ENCODE data around the gene PDE4D. TPM values are rescaled to one million over a fixed set of nuclear protein-coding genes. Genes with fewer than 3 reads are reported as not detected.

Gene PDE4D
- total RNA-seq, 1 experiment from 2014 or later: 6.5 TPM

DNA sequence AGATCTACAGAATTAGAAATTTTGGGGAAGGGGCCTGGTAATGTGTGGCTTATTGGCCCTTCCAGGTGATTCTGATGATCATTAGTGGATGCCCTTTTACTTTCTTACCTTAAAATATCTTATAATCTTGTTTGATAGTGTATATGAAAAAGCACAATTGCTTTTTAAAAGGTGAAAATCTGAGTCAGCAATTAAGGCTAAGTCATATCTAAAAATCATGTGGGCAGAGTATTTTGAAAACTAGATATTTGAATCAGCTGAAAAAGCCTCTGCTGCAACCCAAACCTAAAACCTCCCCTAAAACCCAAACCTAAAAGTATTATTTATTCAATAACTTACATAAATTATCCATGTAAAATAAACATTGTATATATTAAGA lies 359.8 kb downstream of the PDE4D start:
- Histone ChIP-seq H3K27me3 (replicated peaks; ENCODE audit: insufficient read depth, low read depth, low read length, poor library complexity) (no peaks in the 10 kb centered on the region), H3K4me3 (ENCODE audit: low read depth, low read length, poor library complexity, severe bottlenecking) (no peak overlapping the region), H3K9me3 (ENCODE audit: low read depth, low read length, poor library complexity, severe bottlenecking) (no peaks in the 10 kb centered on the region), H3K4me1 (ENCODE audit: insufficient read depth, low read length, poor library complexity, severe bottlenecking) (no peaks in the 10 kb centered on the region), H3K36me3 (ENCODE audit: insufficient read depth, low read length, poor library complexity, severe bottlenecking) (no peaks in the 10 kb centered on the region), H3K27ac (ENCODE audit: low read depth, low read length, poor library complexity, severe bottlenecking) (no peak overlapping the region)
- POLR2A ChIA-PET (ENCODE audit: low non-redundant PET): no interaction called here
- DNase-seq (ENCODE audit: low spot score): no peak
- CTCF ChIA-PET: no interaction called here
- no peak for TF ChIP-seq EZH2 (IDR thresholded peaks at IDR 0.05; ENCODE audit: borderline replicate concordance, low read depth, low read length, poor library complexity, severe bottlenecking)
- TF ChIP-seq, protein P1, sequence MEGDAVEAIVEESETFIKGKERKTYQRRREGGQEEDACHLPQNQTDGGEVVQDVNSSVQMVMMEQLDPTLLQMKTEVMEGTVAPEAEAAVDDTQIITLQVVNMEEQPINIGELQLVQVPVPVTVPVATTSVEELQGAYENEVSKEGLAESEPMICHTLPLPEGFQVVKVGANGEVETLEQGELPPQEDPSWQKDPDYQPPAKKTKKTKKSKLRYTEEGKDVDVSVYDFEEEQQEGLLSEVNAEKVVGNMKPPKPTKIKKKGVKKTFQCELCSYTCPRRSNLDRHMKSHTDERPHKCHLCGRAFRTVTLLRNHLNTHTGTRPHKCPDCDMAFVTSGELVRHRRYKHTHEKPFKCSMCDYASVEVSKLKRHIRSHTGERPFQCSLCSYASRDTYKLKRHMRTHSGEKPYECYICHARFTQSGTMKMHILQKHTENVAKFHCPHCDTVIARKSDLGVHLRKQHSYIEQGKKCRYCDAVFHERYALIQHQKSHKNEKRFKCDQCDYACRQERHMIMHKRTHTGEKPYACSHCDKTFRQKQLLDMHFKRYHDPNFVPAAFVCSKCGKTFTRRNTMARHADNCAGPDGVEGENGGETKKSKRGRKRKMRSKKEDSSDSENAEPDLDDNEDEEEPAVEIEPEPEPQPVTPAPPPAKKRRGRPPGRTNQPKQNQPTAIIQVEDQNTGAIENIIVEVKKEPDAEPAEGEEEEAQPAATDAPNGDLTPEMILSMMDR (conservative IDR thresholded peaks at IDR 0.05; ENCODE audit: low read depth, low read length): no peak
- intact Hi-C loops (cut with micrococcal nuclease; ENCODE audit: unreplicated experiment): no loop called here
- no TSS peak for BruUV-seq (replicated peaks)

DNA sequence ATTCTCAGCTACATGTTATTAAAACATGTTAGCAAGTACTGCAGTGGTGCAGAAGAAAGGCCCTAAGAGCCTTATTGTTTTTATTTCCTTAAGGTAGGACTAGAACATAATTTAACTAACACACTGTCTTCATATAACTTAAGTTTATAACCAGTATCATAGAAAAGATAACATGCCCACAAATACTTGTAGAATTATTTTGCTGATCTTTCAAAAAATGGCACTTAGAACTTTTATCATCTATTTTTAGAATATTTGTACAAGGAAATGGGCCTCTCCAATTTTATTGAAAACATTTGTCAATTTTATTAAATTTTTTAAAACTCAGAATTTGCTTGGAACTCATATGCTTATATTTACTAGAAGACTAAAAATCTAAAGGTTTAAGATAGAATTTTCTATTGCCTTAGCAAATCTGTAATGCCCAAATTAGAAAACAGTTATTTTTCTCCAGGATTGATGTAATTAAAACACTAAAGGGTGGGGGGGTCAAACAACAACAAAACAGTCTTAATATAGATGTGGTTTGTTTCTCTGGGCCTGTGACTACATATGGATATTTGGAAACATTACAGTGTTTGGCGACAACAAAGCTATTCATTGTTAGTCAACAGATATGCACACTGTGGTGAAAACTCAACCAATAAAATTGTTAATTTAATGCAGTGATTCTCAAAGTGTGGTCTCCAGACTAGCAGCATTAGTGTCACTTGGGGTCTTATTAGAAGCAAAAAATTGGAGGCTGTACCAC lies 360.4 kb downstream of the PDE4D start:
- no peaks in the 10 kb centered on the region for H3K27me3 ChIP-seq (replicated peaks; ENCODE audit: insufficient read depth, low read depth, low read length, poor library complexity)
- no peak for DNase-seq (ENCODE audit: low spot score)
- intact Hi-C loops (cut with micrococcal nuclease; ENCODE audit: unreplicated experiment): no loop called here
- no peaks in the 10 kb centered on the region for H3K4me1 ChIP-seq (ENCODE audit: insufficient read depth, low read length, poor library complexity, severe bottlenecking)
- H3K9me3 ChIP-seq (ENCODE audit: low read depth, low read length, poor library complexity, severe bottlenecking): no peaks in the 10 kb centered on the region
- no peak overlapping the region for H3K27ac ChIP-seq (ENCODE audit: low read depth, low read length, poor library complexity, severe bottlenecking)
- no peak overlapping the region for H3K4me3 ChIP-seq (ENCODE audit: low read depth, low read length, poor library complexity, severe bottlenecking)
- no TSS peak for BruUV-seq (replicated peaks)
- POLR2A ChIA-PET (ENCODE audit: low non-redundant PET): no interaction called here
- no peaks in the 10 kb centered on the region for H3K36me3 ChIP-seq (ENCODE audit: insufficient read depth, low read length, poor library complexity, severe bottlenecking)
- CTCF ChIA-PET: no interaction called here
- TF ChIP-seq, protein P1 (conservative IDR thresholded peaks at IDR 0.05; ENCODE audit: low read depth, low read length): no peak
- no peak for TF ChIP-seq EZH2 (IDR thresholded peaks at IDR 0.05; ENCODE audit: borderline replicate concordance, low read depth, low read length, poor library complexity, severe bottlenecking)

DNA sequence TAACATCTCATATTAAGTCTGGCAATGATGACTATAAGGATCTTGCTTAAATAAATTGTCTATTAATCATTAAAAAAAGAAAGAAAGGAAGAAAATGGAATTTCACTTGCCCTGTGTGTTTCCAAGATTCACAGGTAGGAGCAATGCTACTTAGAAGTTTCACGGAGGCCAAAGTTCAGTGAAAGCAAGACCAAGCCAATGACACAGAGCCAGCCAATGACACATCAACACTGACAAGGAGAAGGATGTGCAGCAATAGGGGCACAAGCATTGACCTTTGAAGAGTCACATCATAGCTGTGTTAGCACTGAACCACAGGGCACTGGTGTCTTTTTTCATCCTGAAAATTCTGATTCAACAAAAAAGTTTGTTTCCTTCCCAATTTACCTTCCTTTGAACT lies 364.3 kb downstream of the PDE4D start:
- Histone ChIP-seq H3K36me3 (ENCODE audit: insufficient read depth, low read length, poor library complexity, severe bottlenecking) (no peaks in the 10 kb centered on the region), H3K4me1 (ENCODE audit: insufficient read depth, low read length, poor library complexity, severe bottlenecking) (no peaks in the 10 kb centered on the region), H3K27ac (ENCODE audit: low read depth, low read length, poor library complexity, severe bottlenecking) (no peak overlapping the region), H3K9me3 (ENCODE audit: low read depth, low read length, poor library complexity, severe bottlenecking) (no peaks in the 10 kb centered on the region), H3K27me3 (replicated peaks; ENCODE audit: insufficient read depth, low read depth, low read length, poor library complexity) (no peaks in the 10 kb centered on the region), H3K4me3 (ENCODE audit: low read depth, low read length, poor library complexity, severe bottlenecking) (no peak overlapping the region)
- DNase-seq (ENCODE audit: low spot score): no peak
- intact Hi-C loops (cut with micrococcal nuclease; ENCODE audit: unreplicated experiment): no loop called here
- BruUV-seq (replicated peaks): no TSS peak
- POLR2A ChIA-PET (ENCODE audit: low non-redundant PET): no interaction called here
- TF ChIP-seq, protein P1 (conservative IDR thresholded peaks at IDR 0.05; ENCODE audit: low read depth, low read length): no peak
- TF ChIP-seq EZH2 (IDR thresholded peaks at IDR 0.05; ENCODE audit: borderline replicate concordance, low read depth, low read length, poor library complexity, severe bottlenecking): no peak
- CTCF ChIA-PET: no interaction called here
